ENCODE results near the gene PIP5K1C.

Gene PIP5K1C

DNA sequence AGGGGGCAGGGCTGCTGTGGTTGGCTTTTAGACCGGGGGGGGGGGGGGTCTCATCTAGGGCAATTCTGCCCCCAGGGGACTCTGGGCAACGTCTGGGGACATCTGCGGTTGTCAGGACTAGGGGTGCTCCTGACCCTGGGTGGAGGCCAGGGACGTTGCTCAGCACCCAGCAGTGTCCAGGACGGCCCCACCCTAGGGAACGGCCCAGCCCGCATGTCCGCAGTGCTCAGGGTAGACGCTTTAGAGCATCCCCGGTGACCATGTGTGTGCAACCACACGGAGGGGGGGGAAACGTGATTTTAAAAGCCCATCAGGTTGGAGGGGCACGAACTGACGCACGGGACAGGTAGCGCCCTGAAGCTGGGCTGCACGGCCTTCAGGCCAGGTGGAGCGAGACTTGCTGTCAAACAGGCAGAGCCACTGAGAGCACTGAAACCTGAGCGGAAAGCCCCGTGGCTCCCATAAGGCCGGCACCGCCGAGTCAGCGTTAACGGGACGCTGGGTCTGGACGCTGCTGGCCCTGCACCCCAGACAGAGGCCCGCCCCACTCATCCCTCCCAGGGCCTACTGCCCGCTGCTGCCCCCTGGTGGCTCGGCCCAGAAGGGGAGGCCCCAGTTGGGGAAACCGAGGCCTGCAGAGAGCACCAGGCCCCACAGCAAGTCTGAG lies 82.0 kb downstream of the PIP5K1C start:
- no peaks in the 10 kb centered on the region for H3K9me3 ChIP-seq (ENCODE audit: insufficient read depth, low read length, severe bottlenecking)
- no peak overlapping the region for H3K9ac ChIP-seq (ENCODE audit: low read depth, low read length)
- no peaks in the 10 kb centered on the region for H3K4me1 ChIP-seq (ENCODE audit: insufficient read depth, low read length)
- DNase-seq (peak; percentile 23), ATAC-seq (ENCODE audit: insufficient read depth, low read depth) (no peak; the same call in 2 of the 3 replicates)
- H3K79me2 ChIP-seq (ENCODE audit: insufficient read depth, low read length), result peaks cover 3% of the 10 kb centered on the region; the same call in 1 of the 2 replicates
- H3K27ac ChIP-seq (ENCODE audit: low read length), result no peak overlapping the region
- no peaks in the 10 kb centered on the region for H3K27me3 ChIP-seq (ENCODE audit: insufficient read depth, low read length, poor library complexity)
- peaks cover 68% of the 10 kb centered on the region for H3K36me3 ChIP-seq (ENCODE audit: insufficient read depth, low read length)
- H3K4me2 ChIP-seq (ENCODE audit: insufficient read depth, low read length), result no peak overlapping the region
- no peak overlapping the region for H2AFZ ChIP-seq (ENCODE audit: low read depth, low read length)
- H3K4me3 ChIP-seq (ENCODE audit: low read depth in 1 of 2, low read length in 2 of 2), result no peak overlapping the region
- no peak for TF ChIP-seq EZH2 (IDR thresholded peaks at IDR 0.05; ENCODE audit: borderline replicate concordance, low read depth, low read length, severe bottlenecking)
- TF ChIP-seq, protein P1, sequence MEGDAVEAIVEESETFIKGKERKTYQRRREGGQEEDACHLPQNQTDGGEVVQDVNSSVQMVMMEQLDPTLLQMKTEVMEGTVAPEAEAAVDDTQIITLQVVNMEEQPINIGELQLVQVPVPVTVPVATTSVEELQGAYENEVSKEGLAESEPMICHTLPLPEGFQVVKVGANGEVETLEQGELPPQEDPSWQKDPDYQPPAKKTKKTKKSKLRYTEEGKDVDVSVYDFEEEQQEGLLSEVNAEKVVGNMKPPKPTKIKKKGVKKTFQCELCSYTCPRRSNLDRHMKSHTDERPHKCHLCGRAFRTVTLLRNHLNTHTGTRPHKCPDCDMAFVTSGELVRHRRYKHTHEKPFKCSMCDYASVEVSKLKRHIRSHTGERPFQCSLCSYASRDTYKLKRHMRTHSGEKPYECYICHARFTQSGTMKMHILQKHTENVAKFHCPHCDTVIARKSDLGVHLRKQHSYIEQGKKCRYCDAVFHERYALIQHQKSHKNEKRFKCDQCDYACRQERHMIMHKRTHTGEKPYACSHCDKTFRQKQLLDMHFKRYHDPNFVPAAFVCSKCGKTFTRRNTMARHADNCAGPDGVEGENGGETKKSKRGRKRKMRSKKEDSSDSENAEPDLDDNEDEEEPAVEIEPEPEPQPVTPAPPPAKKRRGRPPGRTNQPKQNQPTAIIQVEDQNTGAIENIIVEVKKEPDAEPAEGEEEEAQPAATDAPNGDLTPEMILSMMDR (IDR thresholded peaks at IDR 0.05; ENCODE audit: borderline replicate concordance, extremely low read depth, low read length, poor library complexity, severe bottlenecking), result peak; percentile 80
- H4K20me1 ChIP-seq (ENCODE audit: insufficient read depth, low read length), result peaks cover 5% of the 10 kb centered on the region; the same call in 1 of the 2 replicates

DNA sequence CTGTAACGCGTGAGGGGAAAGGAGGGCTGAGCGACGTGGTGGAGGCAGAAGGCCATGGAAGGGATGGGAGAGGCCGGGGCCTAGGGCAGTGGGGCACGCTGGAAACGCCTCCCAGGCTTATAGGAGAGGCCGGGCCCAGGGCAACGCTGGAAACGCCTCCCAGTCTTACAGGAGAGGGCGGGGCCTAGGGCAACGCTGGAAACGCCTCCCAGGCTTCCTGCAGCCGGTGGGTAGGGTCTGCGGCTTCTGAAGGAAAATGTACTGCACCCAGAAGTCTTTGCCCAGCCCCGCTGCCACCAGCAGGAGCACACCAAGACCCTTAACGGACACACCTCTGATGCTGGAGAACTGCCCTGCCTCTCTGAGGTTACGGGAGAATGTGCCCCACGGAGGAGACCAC lies 82.8 kb downstream of the PIP5K1C start:
- H3K9me3 ChIP-seq (ENCODE audit: insufficient read depth, low read length, severe bottlenecking), result no peaks in the 10 kb centered on the region
- H3K4me2 ChIP-seq (ENCODE audit: insufficient read depth, low read length), result no peak overlapping the region
- no peaks in the 10 kb centered on the region for H3K4me1 ChIP-seq (ENCODE audit: insufficient read depth, low read length)
- peaks cover 3% of the 10 kb centered on the region; the same call in 1 of the 2 replicates for H3K79me2 ChIP-seq (ENCODE audit: insufficient read depth, low read length)
- peaks cover 5% of the 10 kb centered on the region; the same call in 1 of the 2 replicates for H4K20me1 ChIP-seq (ENCODE audit: insufficient read depth, low read length)
- no peak overlapping the region for H3K4me3 ChIP-seq (ENCODE audit: low read depth in 1 of 2, low read length in 2 of 2)
- H3K27ac ChIP-seq (ENCODE audit: low read length), result no peak overlapping the region
- H3K9ac ChIP-seq (ENCODE audit: low read depth, low read length), result no peak overlapping the region
- H2AFZ ChIP-seq (ENCODE audit: low read depth, low read length), result no peak overlapping the region
- peaks cover 66% of the 10 kb centered on the region for H3K36me3 ChIP-seq (ENCODE audit: insufficient read depth, low read length)
- DNase-seq, result no peak
- no peaks in the 10 kb centered on the region for H3K27me3 ChIP-seq (ENCODE audit: insufficient read depth, low read length, poor library complexity)
- ATAC-seq (ENCODE audit: insufficient read depth, low read depth), result 0 out of 3 replicates have a peak, but pooled peaks have one; percentile 22
- no peak for TF ChIP-seq EZH2 (IDR thresholded peaks at IDR 0.05; ENCODE audit: borderline replicate concordance, low read depth, low read length, severe bottlenecking)
- TF ChIP-seq, protein P1 (IDR thresholded peaks at IDR 0.05; ENCODE audit: borderline replicate concordance, extremely low read depth, low read length, poor library complexity, severe bottlenecking), result no peak

DNA sequence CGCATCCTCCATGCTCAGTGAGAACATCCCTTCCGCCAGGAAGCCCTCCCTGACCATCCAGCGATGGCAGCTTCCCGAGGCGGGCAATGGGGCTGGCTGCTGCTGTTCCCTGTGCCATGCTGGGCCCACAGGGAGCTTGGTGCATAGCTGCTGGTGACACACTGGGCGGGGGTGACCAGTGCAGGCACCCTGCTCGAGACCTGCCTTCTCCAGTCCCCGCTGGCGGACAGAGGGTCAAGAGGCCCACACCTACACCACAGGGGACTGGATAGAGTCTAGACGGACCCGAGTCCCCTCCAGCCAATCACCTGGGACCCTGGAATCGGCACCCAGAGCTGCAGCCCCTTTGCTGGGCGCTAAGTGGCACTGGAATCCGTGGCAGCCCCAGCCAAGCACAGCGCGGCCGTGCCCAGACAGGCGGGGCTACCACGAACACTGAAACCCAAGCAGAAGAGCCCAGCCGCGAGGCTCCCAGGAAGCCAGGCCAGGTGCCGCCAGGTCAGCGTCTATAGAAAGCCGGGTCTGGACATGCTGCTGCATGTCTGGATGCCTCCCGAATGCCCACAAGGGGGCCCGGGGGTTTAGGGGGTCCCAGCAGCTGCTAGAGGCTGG lies 84.6 kb downstream of the PIP5K1C start:
- peaks cover 66% of the 10 kb centered on the region for H3K36me3 ChIP-seq (ENCODE audit: insufficient read depth, low read length)
- DNase-seq (no peak), ATAC-seq (ENCODE audit: insufficient read depth, low read depth) (no peak)
- H3K9ac ChIP-seq (ENCODE audit: low read depth, low read length), result no peak overlapping the region
- no peaks in the 10 kb centered on the region for H3K4me1 ChIP-seq (ENCODE audit: insufficient read depth, low read length)
- H2AFZ ChIP-seq (ENCODE audit: low read depth, low read length), result no peak overlapping the region
- TF ChIP-seq, protein P1 (IDR thresholded peaks at IDR 0.05; ENCODE audit: borderline replicate concordance, extremely low read depth, low read length, poor library complexity, severe bottlenecking), result no peak
- no peak for TF ChIP-seq EZH2 (IDR thresholded peaks at IDR 0.05; ENCODE audit: borderline replicate concordance, low read depth, low read length, severe bottlenecking)
- H3K9me3 ChIP-seq (ENCODE audit: insufficient read depth, low read length, severe bottlenecking), result no peaks in the 10 kb centered on the region
- no peak overlapping the region for H3K4me3 ChIP-seq (ENCODE audit: low read depth in 1 of 2, low read length in 2 of 2)
- no peaks in the 10 kb centered on the region for H3K79me2 ChIP-seq (ENCODE audit: insufficient read depth, low read length)
- no peak overlapping the region for H3K4me2 ChIP-seq (ENCODE audit: insufficient read depth, low read length)
- no peak overlapping the region for H3K27ac ChIP-seq (ENCODE audit: low read length)
- H3K27me3 ChIP-seq (ENCODE audit: insufficient read depth, low read length, poor library complexity), result no peaks in the 10 kb centered on the region
- H4K20me1 ChIP-seq (ENCODE audit: insufficient read depth, low read length), result peaks cover 5% of the 10 kb centered on the region; the same call in 1 of the 2 replicates
